Dermis blood vessel endothelial cell (primary cell): ENCODE measurements around the gene CDKN2AIP. TPM values are rescaled to one million over a fixed set of nuclear protein-coding genes. Genes with fewer than 3 reads are reported as not detected.
A peak's percentile ranks its signal among the peaks of the same experiment; 100 is the strongest.

Experiments used
- DNase-seq: peaks from one replicate; pipeline ENCODE4 v3.0.0; 2010
- total RNA-seq: library from RNA; depleted of rRNA; stranded (reverse); fragments of >200 nt; gene quantifications from 2 replicates; pipeline ENCODE4 v1.2.3, GENCODE V29; 2014

Gene CDKN2AIP, protein sequence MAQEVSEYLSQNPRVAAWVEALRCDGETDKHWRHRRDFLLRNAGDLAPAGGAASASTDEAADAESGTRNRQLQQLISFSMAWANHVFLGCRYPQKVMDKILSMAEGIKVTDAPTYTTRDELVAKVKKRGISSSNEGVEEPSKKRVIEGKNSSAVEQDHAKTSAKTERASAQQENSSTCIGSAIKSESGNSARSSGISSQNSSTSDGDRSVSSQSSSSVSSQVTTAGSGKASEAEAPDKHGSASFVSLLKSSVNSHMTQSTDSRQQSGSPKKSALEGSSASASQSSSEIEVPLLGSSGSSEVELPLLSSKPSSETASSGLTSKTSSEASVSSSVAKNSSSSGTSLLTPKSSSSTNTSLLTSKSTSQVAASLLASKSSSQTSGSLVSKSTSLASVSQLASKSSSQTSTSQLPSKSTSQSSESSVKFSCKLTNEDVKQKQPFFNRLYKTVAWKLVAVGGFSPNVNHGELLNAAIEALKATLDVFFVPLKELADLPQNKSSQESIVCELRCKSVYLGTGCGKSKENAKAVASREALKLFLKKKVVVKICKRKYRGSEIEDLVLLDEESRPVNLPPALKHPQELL
- 17.1 and 18.4 TPM in 2 replicates for total RNA-seq

DNA sequence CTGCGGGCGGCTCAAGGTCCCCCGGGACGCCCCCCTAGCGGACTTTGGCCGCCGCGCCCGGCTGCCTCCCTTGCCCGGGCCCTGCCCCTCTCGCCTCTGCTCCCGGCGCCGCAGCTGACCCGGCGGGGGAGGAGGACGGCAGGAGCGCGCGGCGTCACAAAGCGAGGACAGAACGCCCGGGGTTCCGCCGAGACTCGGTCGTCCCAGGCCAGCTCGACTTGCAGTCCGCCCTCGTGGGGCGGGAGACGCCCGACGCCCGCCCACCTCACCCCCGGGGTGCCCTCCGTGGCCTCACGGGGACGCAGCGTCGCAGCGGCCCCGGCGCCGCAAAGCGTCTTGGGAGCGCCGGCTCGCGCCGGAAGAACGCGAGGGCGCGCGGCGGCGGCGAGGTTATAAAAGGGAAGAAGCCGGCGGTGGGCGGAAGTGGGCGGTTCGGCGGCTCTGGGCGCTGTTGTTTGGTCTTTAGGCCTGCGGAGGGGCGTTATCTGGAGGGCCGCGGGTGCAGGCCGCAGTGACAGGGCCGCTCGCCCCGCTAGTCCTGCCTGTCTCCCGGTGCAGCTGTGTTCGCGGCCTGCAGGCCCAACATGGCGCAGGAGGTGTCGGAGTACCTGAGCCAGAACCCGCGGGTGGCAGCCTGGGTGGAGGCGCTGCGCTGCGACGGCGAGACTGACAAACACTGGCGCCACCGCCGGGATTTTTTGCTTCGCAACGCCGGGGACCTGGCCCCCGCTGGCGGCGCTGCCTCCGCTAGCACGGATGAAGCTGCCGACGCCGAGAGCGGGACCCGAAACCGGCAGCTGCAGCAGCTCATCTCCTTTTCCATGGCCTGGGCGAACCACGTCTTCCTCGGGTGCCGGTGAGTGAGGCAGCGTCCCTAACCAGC, at the start of gene CDKN2AIP:
Gene CDKN2AIP, plus strand, starts transcription at position 423 of the 883 bp plus-strand sequence. Its CDS starts 162 bp downstream, at position 585.
- DNase-seq = peak; percentile 94

DNA sequence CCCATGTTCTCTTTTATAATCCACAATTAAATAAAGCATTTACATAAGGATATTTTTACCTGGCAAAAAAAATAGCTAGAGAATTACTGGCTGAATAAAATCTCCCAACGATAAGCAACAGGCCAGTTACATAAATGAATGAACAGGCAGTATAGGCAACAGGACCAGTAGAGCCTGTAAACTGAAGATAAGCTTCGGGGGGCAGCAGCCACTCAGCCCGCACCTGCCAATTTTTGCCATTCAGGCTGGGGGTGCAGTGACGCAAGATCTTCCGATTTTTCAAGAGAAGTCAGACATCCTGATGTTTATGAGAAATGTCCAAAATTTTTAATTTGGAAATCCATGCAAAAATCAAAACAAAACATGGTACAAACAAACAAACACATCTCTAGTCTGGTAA, 49.0 kb upstream of the CDKN2AIP start:
- no peak for DNase-seq

- DNase-seq = peak; percentile 15
These were observed 48.2 kb upstream of the CDKN2AIP start for GRCh38 chr4:183396227-183396637.

DNA sequence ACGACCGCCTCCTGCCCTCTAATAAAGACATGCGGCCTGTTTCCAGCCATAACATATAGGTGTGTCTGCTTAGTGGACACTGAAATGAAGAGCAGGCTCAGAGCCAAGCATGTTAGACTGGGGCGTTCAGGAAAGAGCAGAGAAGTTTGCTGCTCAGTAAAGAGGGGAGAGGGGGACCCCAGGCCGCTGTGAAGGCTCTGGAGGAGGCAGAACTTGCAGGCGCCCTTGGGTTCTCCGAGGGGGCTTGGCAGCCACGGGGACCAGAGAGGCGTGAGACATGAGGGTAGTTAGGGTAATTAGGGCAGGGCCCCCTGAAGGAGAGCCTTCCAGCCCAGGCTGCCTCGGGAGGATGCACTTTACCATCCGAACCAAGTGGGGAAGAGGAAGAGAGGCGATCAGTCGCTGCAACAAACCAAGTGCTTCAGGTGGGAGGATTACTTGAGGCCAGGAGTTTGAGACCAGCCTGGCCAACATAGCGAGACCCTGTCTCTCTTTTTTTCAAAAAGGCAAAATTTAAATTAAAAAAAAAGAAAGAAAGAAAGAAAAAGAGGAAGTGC, 46.6 kb upstream of the CDKN2AIP start:
- no peak for DNase-seq

GRCh38 chr4:183398298-183399125, 45.9 kb upstream of the CDKN2AIP start:
- DNase-seq = peak; percentile 84

DNA sequence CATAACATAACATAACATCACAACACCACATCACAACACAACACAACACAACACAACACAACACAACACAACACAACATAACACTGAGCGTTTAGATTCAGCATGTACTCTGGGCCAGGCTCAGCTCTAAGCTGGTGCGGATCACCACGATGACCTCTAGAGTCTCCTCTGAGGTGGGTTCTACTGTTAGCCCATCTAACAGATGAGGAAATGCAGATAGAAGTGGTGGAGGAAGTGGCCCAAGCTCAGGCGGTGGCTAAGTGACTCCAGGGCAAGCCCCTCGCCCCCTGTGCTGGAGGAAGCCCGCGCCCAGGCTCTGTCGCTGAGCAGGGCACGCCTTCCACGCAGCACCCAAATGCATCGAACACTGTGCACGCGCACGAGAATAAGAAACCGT, 45.3 kb upstream of the CDKN2AIP start:
- no peak for DNase-seq

- DNase-seq = no peak
These were observed 44.8 kb upstream of the CDKN2AIP start for GRCh38 chr4:183399616-183400015.

- no peak for DNase-seq
These were observed 44.4 kb upstream of the CDKN2AIP start for GRCh38 chr4:183400035-183400434.

DNA sequence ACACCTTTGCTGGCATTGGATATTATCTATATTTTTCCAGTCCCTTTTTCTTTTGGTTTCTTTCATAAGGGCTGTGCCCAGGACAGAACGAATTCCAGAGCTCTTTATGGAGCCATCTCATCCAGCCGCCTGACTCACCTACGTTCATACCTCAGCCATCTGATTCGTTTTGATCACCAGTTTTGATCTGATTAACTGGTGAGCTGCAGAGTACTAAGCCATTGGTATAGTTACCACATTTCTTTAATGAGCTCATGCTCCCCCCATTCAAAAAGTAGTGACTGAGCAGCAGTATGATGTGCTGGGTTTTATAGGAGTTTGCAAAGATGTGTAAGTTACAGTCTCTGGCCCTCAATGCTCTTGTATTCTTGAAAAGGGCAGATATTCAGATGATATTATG, 43.0 kb upstream of the CDKN2AIP start:
- DNase-seq = no peak

DNA sequence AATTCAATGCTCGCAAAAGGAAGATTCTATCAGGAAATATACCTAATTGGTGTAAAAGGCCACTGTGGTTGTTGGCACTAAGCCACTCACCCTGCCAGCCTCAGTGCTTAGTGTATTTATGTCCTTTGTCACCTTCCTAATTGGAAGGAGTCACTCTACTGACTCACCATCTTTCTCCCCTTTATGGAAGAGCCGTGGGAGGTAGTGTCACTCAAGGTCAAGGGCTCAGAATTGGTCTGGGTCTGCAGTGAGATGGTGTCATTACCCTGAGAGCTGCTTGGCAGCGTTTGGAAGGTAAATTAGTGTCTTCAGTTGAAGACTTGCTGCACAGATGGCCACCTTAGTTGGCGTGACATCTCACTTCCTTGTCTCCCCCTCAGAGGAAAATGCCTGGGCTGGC, 41.7 kb upstream of the CDKN2AIP start:
- DNase-seq = peak; percentile 11

GRCh38 chr4:183403486-183403885, 41.0 kb upstream of the CDKN2AIP start:
- DNase-seq = no peak

DNA sequence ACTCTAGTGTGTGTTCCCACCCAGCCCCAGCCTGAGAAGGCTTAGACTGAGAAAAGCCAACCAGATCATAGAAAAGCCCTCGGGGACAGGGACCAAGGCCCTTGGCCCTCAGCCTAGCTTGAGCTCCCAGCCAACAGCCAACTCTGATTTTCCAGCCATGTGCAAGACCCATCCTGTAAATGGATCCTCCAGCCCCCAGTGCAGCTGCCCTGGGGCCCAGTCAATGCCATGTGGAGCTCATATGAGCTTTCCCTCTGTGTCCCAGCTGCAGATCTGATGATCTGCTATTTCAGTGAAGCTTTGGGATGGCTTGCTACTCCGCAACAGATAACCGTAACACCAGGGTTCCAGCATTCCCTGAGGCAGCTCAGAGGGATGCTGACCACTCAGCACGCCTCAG, 40.5 kb upstream of the CDKN2AIP start:
- DNase-seq = no peak

- no peak for DNase-seq
These were observed 39.1 kb upstream of the CDKN2AIP start for GRCh38 chr4:183405303-183405702.

DNA sequence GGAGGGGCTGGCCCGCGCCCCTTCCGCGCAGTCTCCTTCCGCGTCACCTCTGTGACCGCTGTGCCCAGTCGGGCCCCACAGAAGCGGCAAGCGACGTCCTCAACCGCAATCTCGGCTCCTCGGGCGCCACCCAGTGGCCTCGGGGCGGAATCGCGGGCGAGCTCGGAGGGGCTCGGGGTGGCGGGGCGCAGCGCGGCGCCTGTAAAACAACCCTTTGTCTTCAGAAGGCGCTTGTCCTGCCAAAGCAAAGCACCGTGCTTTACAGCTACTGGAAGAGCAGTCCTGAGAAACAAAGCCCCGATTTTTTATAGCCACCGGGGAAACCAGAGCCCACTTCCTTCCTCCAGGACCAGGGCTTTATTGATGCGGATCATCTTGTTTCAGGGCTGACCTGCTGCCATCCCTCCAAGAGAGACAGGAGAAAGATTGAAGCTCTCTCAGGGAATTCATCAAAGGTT, 37.3 kb upstream of the CDKN2AIP start:
- peak; percentile 89 for DNase-seq

DNA sequence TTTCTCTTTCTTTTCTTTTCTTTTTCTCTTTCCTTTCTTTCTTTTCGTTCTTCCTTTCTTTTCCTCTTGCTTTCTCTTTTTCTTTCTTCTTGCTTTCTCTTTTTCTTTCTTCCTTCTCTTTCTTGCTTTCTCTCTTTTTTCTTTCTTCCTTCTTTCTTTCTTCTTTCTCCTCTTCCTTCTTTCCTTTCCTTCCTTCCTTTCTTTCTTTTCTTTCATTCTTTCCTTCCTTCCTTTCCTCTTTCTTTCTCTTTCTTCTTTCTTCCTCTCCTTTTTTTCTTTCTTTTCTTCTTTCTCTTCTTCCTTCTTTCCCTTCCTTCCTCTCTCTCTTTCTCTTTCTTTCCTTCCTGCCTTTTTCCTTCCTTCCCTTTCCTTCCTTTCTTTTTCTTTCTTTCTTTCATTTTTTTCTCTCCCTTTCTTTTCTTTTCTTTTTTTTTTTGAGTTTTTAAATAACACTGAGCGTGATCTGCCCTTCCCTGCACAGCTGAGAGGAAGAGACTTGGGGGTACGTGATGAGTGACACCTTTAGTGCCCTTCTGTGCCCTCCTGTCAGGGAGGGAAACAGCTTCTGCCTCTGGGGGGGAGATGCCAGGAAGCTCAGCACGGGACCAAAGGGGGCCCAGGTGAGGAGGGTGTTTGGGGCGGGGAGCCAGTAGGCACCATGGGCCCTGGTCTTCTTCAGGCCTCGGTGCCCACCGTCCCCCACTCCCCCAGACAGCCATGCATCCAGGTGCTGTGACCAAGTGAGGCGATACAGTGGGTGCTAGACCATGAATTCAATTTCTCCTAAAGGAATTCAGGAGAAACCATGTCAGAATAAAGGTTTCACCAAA, 36.6 kb upstream of the CDKN2AIP start:
- no peak for DNase-seq

GRCh38 chr4:183408796-183409195, 35.6 kb upstream of the CDKN2AIP start:
- DNase-seq = no peak

DNA sequence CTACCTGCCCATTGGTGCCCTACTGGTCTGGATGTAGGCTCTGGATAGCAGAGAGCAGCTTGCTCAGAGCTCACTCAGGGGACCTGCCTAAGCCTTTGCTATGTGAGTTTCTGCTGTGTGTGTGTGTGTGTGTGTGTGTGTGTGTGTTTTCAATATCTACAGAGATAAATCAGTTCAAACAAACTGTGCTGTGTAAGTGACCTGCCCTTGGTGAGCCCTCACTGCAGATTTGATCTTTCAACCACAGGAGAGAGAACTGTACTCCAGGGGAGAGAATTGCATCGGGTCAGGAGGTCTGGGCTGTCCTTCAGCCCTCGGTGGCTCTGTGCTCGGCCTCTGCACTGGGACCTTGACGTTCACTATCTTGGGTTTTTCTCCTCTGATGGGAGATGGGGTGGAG, 35.0 kb upstream of the CDKN2AIP start:
- no peak for DNase-seq

- DNase-seq = no peak
These were observed 34.5 kb upstream of the CDKN2AIP start for GRCh38 chr4:183409934-183410333.

DNA sequence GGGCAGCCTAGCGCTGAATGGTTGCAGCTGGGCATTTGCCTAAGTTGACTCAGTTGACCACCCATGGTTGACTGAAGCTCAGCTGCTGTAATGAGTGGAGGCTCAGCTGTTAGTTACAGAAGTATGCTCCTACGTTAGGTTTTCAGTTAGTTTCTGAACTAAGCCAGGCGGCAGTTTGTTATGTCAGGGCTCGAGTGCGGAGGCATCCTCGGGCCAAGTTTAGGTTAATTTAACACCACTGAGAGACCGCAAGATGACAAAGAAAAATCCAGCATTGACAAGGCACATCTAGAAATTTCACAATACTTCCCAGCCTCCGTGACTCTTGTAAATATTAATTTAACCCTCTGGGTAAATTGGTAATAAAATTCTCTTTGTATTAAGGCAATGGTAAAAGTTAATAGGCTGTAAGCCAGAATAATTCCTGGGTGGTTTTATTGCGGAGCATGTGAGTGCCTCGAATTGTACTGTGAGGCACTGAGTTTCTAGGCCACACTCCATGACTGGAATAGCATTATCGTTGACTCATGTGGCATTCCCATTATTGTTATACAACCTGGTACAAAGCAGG, 33.1 kb upstream of the CDKN2AIP start:
- DNase-seq = no peak

DNA sequence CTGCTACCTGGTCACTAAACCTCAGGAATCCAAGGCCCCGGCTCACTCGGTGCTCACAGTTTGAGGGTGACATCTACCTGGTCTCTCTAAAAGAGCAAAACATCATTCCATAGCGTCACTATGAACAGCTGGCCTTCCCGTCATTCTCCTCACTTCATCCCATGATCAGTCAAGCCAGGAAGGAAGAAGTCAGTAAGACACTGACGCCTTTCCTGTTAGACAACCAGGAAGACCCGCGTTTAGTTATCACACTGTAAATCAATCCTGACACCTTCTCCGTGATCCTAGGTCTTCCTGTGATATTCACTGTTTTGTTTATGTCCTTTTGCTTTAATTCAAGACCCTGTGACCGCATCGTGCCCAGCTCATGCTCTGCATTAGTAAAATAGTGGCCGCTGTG, 31.6 kb upstream of the CDKN2AIP start:
- DNase-seq = peak; percentile 60
